Fibroblast of skin of scalp (primary cell): ENCODE measurements around the gene SEC14L6. TPM values are rescaled to one million over a fixed set of nuclear protein-coding genes. Genes with fewer than 3 reads are reported as not detected.
"Not testable (repeated sequence)": the region's sequence is repeated elsewhere in the genome, so short reads cannot be mapped to it uniquely, and the experiment has no call there.

Experiments used
- DNase-seq: peaks from one replicate; pipeline ENCODE4 v3.0.0-alpha.2; 2013
- polyA plus RNA-seq, 2 experiments: library from polyadenylated mRNA; unstranded; fragments of 120-200 nt; gene quantifications; one replicate each; pipeline ENCODE4 v1.2.1, GENCODE V29; 2013; ENCODE audit not compliant: insufficient read length in 2 of 2

SEC14L6 gene
- polyA plus RNA-seq (2013, experiment 1 of 2; ENCODE audit: insufficient read length), result 0.05 TPM
- 0.07 TPM for polyA plus RNA-seq (2013, experiment 2 of 2; ENCODE audit: insufficient read length)

DNA sequence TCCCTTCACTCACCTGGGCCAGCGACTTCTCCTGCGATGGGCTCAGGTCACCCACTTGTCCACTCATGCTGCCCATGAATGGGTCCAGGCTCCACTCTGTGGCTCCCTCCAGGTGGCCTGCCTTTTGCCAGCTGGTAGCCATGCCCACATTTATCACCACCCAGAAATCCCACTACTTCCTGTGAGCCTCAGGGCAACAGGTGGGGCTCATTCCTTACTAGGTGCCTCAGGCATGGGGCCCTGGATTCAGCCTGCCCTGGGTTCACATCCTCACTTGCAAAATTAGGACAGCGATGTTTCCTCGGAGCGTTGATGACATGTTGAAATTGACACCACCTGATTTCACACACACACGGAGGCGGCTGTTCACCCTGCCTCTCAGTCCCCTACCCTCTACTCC is at the start of gene SEC14L6:
Gene SEC14L6, minus strand, starts transcription at position 126 of the 400 bp plus-strand sequence. Its CDS starts 59 bp downstream, at position 67.
- DNase-seq, result no peak

DNA sequence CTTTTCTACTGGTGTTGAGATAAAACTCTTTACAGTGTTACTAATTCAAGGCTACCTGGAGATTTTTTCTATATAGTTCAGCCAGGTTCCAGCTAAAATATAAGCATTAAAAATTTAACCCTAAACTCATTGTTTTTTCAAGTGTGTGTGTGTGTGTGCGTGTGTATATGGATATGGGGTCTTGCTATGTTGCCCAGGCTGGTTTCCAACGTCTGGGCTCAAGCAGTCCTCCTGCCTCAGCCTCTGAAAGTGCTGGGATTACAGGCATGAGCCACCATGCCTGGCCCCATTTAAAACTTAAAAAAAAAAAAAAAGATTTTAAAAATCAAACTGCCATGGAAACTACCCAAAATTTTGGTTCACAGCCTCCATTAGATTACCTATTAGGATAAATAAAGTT is 49.7 kb upstream of the SEC14L6 start:
- no peak for DNase-seq

DNA sequence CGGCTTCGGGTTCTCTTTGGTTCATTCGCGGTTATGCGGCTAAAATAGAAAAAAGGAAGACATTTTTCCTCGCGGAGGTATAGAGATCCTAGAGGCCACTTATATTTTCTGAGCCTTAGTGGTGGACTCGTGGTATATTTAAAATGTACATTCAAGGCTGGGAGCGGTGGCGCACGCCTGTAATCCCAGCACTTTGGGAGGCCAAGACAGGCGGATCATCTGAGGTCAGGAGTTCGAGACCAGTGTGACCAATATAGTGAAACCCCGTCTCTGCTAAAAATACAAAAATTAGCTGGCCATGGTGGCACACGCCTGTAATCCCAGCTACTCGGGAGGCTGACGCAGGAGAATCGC is 45.8 kb upstream of the SEC14L6 start:
- DNase-seq, result not testable (repeated sequence)

DNA sequence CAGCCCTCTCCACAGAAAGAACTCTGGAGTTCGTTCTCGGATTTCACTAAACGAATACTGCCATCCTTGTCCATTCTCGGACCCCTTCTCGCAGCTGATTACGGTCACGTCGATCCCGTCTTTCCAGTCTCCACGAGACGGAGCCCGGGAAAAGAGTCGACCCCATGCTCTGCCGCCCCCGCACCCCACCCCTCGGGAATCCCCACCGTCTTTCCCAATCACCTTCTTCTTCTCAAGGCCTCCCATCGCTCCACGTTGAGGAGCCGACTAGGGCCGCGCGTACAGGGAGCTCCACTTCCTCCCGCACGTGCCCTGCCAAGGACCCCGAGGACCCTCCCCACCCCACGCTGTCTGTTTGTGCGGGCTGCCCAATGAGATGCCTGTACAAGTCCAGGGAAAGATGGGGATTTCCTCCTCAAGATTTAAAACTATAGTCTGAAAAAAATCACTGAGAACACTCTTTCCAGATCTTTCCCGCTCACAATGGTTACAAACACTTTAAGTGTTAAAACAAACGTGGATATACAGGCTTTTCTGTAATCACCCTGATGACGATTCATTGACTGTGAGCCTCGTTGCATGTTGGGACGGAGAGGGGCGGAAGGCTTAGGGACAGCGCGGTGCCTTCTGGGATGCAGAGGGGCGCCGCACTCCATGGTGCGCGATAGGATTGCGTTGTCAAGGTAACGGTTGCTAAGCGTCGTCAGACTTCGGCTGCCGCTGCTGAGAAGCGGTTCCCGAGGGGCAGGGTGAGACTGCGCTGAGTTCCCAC is 45.2 kb upstream of the SEC14L6 start, which contains the start of gene PES1:
Gene PES1, minus strand, starts transcription at position 323 of the 772 bp plus-strand sequence. Its CDS starts 77 bp downstream, at position 246.
- DNase-seq, result peak; percentile 99

DNA sequence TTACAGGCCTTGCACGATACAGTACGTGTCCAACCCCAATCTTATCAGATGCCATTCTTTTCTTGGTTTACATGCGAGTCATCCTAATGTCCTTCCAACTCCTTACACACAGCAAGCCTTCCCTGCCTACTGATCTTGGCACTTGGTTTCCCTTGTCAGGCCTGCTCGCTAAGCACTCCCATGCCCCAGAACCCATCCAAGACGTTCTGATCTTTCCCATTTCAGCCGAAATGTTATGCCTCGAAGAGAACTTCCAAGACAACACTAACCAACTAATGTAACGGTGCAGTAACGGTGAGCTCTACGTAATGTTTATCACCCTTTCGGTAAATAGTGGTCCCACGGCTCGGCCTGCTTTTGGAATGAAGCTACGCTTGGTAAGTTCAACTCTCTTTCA is 44.6 kb upstream of the SEC14L6 start:
- DNase-seq, result peak; percentile 14

DNA sequence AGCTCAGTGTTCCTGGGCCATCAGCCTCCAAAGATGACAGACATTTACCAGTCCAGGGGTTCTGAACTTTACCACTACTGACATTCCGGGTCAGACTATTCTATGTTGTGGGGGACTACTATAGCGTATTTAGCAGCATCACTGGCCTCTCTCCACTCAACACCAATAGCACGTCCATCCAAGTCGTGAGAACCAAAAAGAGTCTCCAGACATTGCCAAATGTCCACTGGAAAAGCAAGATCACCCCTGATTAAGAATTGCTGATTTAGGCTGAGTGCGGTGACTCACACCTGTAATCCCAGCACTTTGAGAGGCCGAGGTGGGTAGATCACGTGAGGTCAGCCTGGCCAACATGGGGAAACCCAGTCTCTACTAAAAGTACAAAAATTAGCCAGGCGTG is 39.9 kb upstream of the SEC14L6 start:
- DNase-seq, result no peak

DNA sequence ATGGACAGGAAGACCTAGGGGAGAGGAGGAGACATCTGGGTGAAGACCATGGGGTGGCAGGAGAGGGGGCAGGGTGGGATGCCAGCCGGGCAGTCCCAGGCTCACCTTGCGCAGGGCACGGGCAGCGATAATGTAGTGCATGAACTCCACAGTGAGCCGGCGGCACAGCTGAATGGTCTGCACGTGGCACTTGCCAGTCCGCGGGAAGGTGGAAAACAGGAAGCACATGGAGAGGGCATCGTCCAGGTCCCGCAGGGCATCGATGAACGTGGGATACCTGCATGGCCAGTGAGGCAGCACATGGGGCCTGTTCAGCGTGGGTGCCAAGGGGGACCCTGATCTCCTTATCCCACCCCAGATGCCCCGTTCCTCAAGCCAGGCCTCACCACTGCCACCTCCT is 37.9 kb upstream of the SEC14L6 start:
- DNase-seq, result no peak

DNA sequence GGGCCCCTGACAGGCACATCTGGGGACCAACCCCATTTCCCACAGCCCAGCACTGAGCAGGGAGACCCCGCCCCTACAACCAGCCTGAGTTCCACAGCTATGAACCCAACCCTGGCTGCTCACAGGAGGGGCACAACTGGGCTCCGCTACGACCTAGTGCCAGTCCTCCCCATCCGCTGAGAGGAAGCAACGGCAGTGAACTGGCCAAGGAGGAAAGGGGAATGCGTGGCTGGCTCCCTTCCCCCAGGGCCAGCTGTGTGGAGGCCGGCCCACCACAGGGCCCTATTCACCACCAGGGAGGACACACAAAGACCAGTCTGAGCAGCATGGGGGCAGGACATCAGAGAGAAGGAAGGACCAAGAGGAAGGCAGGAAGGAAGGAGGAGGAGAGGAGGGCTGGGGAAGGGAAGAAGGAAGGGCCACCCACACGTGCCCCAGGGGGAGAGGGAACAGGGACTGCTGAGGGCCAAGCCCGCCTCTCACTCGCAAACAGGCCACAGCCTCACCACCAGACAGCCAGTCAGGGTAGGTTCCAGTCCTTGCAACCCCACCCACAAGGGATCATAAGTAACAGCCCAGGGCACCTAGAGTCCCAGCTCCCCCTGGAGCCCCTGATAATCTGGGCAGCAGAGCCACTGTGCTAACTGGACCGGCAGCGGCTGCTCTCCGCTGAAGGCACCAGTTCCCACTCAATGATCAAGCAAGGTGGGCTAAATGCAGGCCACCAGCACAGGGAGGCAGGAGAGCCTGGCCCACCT is 36.4 kb upstream of the SEC14L6 start:
- DNase-seq, result no peak

DNA sequence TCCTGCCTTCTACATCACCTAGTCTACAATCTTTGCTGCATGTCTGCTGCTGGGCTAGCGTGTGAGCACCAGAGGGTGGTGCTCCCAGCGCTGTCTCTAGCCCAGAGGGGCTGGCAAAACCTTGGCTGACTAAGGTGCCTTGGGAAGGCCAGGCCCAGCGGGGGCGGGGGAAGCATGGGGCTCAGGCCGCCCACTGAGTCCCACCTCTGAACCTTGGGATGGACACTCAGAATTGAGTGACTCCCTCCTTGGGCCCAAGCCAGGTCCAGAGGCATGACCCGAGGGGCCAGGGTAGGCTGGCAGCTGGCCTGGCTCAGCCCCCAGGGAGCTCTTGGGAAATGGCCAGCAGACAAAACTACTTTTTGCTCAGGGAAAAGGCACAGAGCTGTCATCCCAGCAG is 35.5 kb upstream of the SEC14L6 start:
- no peak for DNase-seq

DNA sequence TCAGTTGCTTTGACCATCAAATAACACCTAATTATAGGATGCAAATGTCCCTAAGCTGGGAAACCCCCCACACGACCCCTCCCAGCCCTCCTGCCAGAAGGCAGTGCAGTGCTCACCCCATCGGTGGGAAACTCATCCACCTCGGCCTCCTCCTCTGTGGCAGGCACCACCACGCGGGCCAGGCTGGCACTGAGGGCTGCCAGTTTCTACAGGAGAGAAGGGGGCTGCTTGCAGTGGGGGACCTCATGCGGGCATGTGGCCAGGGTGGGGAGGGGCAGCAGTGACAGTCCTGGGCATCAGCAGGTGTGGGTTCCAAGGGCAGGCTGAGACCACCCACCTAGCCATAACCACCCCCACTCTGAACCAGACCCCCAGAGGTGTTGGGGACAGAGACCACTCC is 34.4 kb upstream of the SEC14L6 start:
- DNase-seq, result no peak

DNA sequence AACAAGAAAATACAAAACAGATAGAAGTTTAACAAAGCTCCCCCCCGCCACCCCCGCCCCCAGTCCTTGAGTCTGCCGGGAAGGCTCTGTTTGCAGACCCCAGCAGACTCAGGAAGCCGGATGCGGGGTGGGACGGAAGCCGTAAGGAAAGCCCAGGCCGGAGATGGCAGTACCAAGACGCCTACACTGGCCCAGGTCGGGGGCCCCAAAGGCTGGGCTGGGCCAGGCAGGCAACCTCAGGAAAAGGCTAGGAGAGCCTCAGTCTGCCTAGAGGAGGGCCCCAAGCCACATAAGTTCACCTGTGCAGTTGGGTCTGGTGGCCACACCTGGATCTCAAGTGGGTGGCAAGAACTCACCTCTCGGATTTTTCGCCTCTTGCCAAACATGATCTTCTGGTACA is 31.9 kb upstream of the SEC14L6 start:
- no peak for DNase-seq

DNA sequence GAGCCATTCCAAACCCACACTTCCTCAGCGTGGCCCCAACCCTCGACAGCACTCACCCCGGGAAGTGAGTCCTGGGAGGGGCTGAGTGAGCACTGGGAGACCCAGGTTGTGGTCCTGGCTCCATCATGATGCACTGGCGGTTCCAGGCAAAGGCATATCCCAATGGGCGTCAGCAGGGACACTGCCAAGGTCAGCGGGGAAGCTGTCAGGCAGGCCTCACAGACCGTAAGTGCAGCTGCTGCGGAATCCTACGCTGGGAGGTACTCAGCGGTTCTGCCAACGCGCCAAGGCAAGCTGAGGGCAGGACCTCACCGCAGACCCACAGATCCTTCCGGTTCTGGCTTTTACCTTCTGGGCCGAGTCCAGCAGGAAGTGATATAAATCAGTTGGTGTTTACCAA is 29.3 kb upstream of the SEC14L6 start:
- DNase-seq, result no peak

DNA sequence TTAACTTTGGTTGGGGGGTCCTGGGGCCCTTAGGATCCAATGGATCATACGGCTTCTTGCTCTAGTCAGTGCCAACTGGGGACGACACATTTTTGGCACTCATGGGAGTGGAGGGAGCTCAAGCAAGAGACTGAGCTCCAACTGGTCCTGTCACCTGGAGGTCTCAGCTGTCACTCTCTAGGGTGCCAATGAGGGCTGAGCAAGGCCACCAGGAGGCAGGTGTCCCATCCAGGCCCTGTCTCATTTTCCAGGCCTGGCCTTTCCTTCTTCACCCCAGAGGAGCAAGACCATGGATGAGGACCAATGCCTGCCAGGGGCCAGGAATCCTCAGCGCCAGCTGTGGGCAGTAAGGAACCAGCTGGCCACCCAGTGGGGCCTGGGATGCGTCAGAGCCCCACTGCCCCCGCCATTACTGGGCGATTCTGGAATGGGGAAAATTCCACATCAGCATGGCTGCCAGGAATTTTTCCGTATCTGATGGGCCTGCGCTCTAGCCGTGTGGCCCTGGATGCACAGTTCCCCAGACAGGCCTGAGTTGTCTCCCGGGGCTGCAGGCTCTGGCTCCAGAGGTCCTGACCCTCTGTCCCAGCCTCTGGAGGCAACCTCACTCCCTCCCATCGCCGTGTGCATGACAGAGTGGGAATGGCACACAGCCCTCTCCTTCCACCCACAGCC is 28.6 kb upstream of the SEC14L6 start:
- peak; percentile 23 for DNase-seq

DNA sequence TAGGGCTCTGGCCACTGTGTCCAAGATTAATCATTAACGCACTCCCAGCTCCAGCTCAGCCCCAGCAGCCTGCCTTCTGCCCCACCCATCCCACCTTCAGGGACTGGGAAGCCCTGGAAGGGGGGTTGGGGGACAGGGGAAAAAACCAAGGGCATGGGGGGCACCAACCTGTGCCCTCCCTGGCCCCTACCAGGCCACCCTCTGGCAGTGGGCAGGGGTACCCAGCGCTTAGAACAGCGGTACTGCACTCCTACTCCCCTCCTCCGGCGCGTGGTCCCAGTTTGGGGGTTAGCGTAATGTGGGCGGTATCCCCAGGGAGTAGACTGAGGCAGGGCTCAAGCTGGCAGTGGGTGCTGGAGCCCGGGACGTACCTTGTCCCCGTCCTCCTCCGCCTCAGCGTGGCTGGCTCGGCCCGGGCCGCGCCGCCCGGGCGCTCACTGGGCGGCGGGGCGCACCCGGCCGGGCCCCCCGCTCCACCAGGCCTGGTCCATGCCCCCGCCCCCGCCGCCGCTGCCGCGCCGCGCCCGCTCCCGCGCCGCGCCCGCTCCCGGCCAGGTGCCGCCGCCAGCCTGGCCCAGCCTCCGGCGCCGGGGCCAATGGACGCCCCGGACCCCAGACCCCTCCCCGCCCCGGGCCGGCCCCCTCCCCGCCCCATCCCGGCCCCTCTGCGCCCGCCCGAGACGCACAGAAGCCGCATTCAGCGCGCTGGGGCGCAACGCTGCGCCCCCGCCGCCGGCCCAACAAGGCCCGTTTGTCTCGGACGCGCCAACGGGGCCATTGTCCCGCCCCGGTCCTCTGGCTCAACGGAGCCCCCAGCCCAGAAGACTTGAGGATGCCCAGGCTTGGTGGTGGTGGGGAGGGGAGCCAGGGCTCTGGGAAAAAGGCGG is 27.8 kb upstream of the SEC14L6 start, which contains the start of gene GAL3ST1:
Gene GAL3ST1, minus strand, starts transcription at position 571 of the 887 bp plus-strand sequence. CDS start 17,273 bp downstream, outside the sequence.
- DNase-seq, result no peak

DNA sequence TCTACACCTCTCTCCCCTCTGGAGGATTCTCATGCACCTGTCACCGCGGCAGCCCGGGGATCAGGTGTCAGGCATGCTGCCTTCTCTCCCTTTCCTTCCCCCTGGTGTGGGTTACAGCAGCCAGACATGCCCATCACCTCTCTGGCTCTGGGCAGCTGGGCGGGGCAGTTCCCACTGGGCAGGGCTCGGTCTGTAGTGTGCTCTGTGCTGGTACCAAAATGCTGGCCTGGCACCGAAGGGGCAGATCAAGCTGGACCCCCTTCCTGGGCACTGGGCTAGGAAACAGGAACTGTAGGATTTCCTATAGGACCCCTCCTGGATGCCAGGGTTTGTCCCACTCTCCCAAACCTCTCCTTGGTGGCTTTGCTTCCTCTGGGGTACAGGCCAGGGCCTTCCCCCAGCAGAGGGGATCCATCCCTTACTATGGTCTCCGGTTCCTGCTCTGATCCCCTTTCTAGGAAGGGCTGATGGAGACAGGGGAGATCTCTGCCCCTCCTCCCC is 27.1 kb upstream of the SEC14L6 start:
- no peak for DNase-seq

DNA sequence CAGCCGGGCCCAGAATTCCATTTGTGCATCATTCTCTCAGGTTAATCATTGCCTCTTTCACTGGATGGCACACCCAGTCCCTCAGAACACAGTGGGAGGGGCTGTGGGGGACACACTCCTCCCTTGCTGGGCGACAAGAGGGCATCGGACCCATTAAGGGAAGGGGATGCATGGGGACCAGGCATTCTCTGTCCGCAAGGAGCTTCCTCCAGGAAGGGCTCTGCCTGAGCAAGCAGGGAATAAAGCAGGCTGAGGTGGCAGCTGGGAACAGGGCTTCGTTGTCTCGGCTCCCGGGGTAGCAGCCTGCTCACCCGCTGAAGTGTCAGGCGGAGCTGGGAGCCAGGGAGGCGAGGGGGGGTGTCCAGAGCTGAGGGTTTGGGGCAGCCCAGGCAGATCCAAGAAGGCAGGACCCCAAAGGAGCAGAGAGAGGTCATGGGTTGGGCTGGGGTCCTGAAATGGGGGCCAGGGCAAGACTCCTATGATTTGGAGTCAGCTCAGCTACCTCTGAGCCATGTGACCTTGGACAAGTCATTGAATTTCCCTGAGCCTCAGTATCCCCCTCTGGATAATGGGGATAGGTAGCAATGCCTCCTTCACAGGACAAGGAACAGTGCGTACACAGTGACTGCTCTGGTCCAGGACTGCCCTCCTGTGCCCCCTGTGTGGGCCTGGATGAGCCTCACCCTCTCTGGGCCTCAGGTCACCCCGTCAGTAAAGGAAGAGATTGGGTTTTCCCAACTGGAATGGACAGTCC is 26.5 kb upstream of the SEC14L6 start:
- no peak for DNase-seq

DNA sequence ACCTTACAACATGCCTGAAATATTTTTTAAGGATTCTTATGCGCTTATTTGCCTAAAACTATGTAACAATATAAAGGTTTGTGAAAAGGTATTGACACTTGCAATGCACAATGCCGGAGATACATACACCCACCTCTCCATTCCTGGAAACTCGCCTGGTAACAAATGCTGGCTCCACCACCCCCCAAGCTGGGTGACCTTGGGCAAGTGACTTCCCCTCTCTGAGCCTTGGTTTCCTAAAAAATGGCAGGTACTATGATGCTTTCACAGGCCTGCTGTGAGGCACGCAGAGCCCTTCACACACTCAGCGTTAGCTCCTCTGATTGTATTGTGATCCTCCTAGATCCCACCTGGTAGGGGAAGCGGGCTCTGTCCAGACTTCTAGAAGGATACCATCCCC is 25.7 kb upstream of the SEC14L6 start:
- DNase-seq, result no peak

DNA sequence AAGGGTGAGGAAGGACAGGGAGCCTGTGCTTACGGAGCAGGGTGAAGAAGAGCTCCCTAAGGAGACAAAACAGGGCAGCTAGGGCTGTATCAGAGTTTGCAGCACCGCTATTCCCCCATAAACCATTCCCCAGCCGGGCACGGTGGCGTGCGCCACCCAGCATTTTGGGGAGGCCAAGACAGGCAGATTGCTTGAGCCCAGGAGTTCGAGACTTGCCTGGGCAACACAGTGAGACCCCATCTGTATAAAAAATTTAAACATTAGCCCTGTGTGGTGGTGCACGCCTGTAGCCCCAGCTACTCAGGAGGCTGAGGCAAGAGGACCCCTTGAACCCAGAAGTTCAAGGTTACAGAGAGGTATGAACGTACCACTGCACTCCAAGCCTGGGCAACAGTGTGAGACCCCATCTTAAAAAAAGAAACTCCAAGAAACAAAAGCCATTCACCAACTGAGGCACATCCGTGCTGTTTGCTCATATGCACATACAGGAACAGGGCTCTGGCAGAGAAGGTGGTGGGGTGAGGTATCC is 23.2 kb upstream of the SEC14L6 start:
- DNase-seq, result no peak

DNA sequence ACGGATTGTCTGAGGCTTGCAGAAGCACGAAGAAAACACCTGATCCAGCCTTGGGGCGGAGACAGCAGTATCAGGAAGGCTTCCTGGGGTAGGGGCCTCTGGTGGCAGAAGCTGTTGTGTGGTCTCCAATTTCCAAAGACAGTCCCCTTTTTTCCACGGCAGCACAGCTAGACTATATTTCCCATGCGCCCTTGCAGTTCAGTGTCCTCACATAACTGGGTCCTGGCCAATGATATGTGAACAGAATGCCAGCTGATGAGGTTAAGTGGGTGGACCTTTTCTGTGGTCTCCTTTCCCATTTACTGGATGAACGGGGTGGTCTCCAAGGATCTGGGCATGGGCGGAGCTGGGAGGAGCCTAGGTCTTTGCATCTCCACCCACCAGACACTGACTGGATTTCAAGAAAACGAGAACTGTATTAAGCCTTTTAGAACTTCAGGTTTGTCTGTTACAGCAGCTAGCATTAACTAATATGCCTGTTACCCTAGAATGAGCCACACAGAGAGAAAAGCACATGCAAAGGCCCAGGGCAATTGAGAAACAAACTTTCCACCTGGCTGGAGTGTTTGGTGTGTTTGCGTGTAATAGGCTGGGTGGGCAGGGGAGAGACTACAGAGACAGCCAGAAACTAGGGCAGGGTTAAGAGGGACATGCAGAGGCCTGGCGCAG is 21.7 kb upstream of the SEC14L6 start:
- DNase-seq, result no peak

DNA sequence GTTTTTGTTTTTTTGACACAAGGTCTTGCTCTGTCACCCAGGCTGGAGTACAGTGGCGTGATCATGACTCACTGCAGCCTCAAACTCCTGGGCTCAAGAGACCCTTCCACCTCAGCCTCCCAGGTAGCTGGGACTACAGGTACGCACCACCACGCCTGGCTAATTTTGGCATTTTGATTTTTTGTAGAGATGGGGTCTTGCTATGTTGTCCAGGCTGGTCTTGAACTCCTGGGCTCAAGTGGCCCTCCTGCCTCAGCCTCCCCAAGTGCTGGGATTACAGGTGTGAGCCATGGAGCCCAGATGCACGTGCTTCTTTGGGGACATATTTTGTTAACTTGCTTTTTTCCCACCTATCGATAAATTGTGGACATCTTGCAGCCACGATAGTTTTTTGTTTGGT is 20.7 kb upstream of the SEC14L6 start:
- not testable (repeated sequence) for DNase-seq
